ENCODE measurements around the gene C14orf132.

- TF ChIP-seq CTCF (IDR thresholded peaks at IDR 0.05) (no peak), POLR2AphosphoS5 (IDR thresholded peaks at IDR 0.05; ENCODE audit: insufficient read depth in 1 of 2, low read depth in 1 of 2) (no peak), POLR2A (IDR thresholded peaks at IDR 0.05) (no peak)
Measured at GRCh38 chr14:96088911-96089310, 49.7 kb downstream of the C14orf132 start.
